ENCODE data around the gene SEC24B.

The SEC24B gene

GRCh38 chr4:109589119-109589518 lies 155.5 kb downstream of the SEC24B start:
- no peak for DNase-seq

GRCh38 chr4:109589605-109590004 lies 156.0 kb downstream of the SEC24B start:
- DNase-seq, result no peak
